ENCODE data around the gene PPP2R2C.

Gene PPP2R2C

GRCh38 chr4:6343939-6344408, 128.4 kb downstream of the PPP2R2C start:
- H3K4me3 ChIP-seq (ENCODE audit: low read depth, low read length): no peak overlapping the region
- no peak for DNase-seq (ENCODE audit: low read depth)
- TF ChIP-seq, protein P1, sequence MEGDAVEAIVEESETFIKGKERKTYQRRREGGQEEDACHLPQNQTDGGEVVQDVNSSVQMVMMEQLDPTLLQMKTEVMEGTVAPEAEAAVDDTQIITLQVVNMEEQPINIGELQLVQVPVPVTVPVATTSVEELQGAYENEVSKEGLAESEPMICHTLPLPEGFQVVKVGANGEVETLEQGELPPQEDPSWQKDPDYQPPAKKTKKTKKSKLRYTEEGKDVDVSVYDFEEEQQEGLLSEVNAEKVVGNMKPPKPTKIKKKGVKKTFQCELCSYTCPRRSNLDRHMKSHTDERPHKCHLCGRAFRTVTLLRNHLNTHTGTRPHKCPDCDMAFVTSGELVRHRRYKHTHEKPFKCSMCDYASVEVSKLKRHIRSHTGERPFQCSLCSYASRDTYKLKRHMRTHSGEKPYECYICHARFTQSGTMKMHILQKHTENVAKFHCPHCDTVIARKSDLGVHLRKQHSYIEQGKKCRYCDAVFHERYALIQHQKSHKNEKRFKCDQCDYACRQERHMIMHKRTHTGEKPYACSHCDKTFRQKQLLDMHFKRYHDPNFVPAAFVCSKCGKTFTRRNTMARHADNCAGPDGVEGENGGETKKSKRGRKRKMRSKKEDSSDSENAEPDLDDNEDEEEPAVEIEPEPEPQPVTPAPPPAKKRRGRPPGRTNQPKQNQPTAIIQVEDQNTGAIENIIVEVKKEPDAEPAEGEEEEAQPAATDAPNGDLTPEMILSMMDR (IDR thresholded peaks at IDR 0.05; ENCODE audit: low read depth, low read length): no peak
- no peak for TF ChIP-seq POLR2A (IDR thresholded peaks at IDR 0.05; ENCODE audit: extremely low read depth, insufficient read length)
- TF ChIP-seq, protein P2, sequence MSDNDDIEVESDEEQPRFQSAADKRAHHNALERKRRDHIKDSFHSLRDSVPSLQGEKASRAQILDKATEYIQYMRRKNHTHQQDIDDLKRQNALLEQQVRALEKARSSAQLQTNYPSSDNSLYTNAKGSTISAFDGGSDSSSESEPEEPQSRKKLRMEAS (IDR thresholded peaks at IDR 0.05; ENCODE audit: low read depth, low read length): no peak
- no peak for TF ChIP-seq MYC (IDR thresholded peaks at IDR 0.05; ENCODE audit: low read depth, low read length)

DNA sequence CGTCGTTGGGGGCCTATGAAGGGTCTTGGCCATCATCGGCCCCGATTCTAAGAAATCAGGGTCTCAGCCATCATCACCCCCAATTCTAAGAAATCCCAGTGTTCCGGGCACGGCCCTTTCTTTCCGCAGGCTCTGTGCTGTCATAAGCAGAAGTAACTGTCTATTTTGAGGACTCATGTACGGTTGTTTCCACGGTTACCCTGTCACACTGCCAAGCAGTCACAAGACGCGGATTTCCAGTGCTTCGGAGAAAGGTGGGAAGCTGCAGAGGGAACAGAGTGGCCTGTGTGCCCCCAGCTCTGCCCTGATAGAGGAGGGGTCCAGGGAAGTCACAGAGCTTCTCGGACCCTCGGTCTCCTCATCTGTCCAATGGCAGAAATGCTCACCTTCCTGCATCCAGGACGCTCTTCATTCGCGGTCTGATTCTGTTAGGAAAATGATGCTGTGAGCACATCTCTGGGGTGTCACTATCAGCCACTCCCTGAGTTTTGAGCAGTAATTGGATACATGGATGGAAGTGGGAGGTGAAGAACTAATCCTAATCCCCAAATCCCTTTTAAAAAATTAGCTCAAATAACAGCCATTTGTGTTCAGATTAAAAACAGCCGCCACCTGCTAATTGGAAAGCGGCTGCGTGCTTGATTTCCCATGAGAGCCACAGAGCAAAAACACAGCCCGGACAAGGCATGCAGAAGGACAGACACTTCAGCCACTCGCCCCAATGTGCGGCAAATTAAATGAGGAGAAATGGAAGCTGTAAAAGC, 129.7 kb downstream of the PPP2R2C start:
- DNase-seq (ENCODE audit: low read depth): no peak
- H3K4me3 ChIP-seq (ENCODE audit: low read depth, low read length): no peak overlapping the region
- no peak for TF ChIP-seq POLR2A (IDR thresholded peaks at IDR 0.05; ENCODE audit: extremely low read depth, insufficient read length)
- TF ChIP-seq, protein P1 (IDR thresholded peaks at IDR 0.05; ENCODE audit: low read depth, low read length): no peak
- TF ChIP-seq MYC (IDR thresholded peaks at IDR 0.05; ENCODE audit: low read depth, low read length): no peak
- TF ChIP-seq, protein P2 (IDR thresholded peaks at IDR 0.05; ENCODE audit: low read depth, low read length): no peak

DNA sequence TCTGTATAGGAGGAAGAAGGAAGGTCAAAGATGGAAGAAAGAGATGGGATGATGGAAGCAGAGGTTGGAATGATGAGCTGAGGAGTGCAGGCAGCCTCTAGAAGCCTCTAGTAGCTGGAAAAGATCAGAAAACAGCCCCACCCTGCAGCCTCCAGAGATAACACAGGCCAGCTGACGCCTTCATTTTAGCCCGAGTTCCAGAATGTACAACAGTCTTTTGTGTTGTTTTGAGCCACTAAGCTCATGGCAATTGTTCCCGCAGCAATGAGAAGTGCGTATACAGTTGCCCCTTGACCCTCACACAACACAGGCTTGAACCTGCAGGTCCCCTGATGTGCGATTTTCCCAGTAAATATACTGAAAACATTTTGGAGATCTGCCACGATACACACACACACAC, 130.7 kb downstream of the PPP2R2C start:
- TF ChIP-seq, protein P2 (IDR thresholded peaks at IDR 0.05; ENCODE audit: low read depth, low read length): no peak
- no peak for TF ChIP-seq POLR2A (IDR thresholded peaks at IDR 0.05; ENCODE audit: extremely low read depth, insufficient read length)
- TF ChIP-seq, protein P1 (IDR thresholded peaks at IDR 0.05; ENCODE audit: low read depth, low read length): no peak
- no peak for TF ChIP-seq MYC (IDR thresholded peaks at IDR 0.05; ENCODE audit: low read depth, low read length)
- no peak overlapping the region for H3K4me3 ChIP-seq (ENCODE audit: low read depth, low read length)
- DNase-seq (ENCODE audit: low read depth): no peak

DNA sequence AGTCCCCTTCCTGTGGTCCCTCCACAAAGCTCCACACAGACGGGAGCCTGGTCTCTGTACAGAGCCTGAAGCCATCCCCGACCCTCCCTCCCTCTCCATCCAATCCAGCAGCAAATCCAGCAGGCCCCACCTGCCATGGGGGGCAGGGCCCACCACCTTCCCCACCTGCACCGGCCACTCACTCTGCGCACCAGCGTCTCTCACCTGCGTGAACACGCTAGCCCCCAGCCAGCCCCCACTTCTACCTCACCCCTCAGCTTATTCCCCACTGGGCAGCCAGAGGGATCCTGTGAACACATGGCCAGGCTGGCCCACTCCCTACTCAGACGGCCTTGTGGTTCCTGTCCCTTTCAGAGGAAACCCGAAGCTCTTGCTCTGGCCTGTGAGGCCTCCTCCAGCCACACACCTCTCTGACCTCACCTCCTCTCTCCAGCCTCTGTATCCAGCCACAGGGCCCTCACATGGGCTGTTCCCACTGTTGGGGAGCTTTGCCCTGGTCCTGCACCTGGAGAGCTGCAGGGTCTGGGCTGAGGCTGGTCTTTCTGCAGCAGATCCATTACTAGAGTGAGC, 131.9 kb downstream of the PPP2R2C start:
- no peak overlapping the region for H3K4me3 ChIP-seq (ENCODE audit: low read depth, low read length)
- DNase-seq (ENCODE audit: low read depth): no peak
- TF ChIP-seq, protein P1 (IDR thresholded peaks at IDR 0.05; ENCODE audit: low read depth, low read length): no peak
- TF ChIP-seq, protein P2 (IDR thresholded peaks at IDR 0.05; ENCODE audit: low read depth, low read length): no peak
- no peak for TF ChIP-seq POLR2A (IDR thresholded peaks at IDR 0.05; ENCODE audit: extremely low read depth, insufficient read length)
- no peak for TF ChIP-seq MYC (IDR thresholded peaks at IDR 0.05; ENCODE audit: low read depth, low read length)

DNA sequence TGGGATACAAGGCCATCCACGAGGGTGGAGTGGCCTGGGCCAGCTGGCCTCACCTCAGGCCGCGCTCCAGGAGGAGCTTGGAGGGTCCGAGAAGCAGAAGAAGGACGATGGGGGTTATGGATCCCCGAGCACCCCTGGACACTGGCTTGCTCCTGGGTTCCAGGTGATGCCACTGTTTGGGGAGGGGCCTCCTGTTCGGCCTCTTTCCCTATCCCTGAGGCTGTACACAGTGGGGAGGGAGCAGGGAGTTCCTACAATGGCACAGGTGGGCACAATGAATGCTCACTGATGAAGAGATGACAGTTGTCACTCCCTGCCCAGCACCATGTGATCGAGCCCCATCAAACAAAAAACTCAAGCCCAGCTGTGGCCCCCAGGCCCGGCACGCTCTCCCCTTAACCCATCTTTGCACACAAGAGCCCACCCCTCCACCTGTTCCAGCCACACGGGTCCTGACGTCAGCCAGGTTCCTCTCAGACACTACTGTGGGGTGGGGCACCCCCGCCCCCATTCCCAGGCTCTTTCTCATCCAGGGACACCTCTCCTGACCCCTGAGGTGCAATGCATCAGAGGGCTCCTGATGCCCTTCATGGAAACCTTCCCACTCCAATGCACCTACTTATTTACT, 132.5 kb downstream of the PPP2R2C start:
- no peak overlapping the region for H3K4me3 ChIP-seq (ENCODE audit: low read depth, low read length)
- TF ChIP-seq MYC (IDR thresholded peaks at IDR 0.05; ENCODE audit: low read depth, low read length): no peak
- TF ChIP-seq, protein P1 (IDR thresholded peaks at IDR 0.05; ENCODE audit: low read depth, low read length): no peak
- TF ChIP-seq, protein P2 (IDR thresholded peaks at IDR 0.05; ENCODE audit: low read depth, low read length): no peak
- TF ChIP-seq POLR2A (IDR thresholded peaks at IDR 0.05; ENCODE audit: extremely low read depth, insufficient read length): no peak
- no peak for DNase-seq (ENCODE audit: low read depth)

Data from NB4 (cell line).